Erythroblast (primary cell): ENCODE measurements around the gene KRT33B.

ENCODE experiments used
- GATA1 ChIP-seq: IDR thresholded peaks from 2 replicates; pipeline ENCODE4 v1.6.1; 2011; ENCODE audit warnings: low read depth, mild to moderate bottlenecking, control low read depth, low read length, moderate library complexity
- POLR2A ChIP-seq: IDR thresholded peaks from 2 replicates; pipeline ENCODE4 v1.6.1; 2011; ENCODE audit warnings: mild to moderate bottlenecking, low read length

GRCh38 chr17:41315204-41315794, 54.3 kb downstream of the KRT33B start, which contains the start of gene KRTAP17-1:
- TF ChIP-seq POLR2A (no peak), GATA1 (no peak)
